ENCODE data around the gene ZNF423.

The ZNF423 gene

DNA sequence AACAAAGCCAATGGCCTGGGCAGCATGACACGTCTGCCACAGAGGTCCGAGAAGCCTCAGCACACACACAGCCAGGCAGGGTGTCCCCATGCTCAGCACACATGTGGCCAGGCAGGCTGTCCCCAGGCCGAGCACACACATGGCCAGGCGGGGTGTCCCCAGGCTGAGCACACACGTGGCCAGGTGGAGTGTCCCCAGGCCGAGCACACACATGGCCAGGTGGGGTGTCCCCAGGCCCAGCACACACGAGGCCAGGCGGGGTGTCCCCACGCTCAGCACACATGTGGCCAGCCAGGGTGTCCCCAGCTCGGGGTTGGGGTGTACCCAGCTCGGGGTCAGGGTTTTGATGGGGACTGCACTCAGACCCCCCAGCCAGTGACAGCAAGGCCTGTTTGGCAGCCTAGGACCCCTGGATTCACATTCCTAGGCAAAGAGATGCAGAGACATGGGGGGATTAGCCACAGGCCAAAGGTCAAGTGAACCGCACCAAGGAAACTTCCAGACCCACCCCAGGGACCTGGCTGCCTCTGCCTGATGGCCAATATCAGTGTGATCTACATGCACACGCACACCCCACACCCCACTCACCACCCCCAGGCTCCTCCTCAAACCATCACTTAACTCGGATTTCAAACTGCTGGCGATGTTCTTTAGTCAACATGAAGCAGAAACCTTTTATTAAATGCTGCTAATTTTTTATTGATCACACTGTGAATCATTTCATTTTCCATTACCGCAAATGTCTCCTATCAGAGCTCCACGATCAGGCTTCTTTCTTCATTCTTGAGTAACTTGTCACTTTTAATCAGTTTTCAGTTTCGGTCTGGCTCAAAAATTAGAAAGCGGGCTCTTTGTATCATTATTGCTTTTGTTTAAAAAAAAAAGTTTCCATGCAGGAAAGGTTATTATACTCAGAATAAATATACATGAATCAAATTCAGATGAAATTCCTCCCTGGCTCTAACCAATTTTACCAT lies 111.4 kb downstream of the ZNF423 start:
- DNase-seq (ENCODE audit: insufficient read length, low spot score) (no peak), FAIRE-seq (no peak)
- no peak for TF ChIP-seq POLR2AphosphoS5 (IDR thresholded peaks at IDR 0.05; ENCODE audit: low read depth, low read length)
- TF ChIP-seq TAF1 (IDR thresholded peaks at IDR 0.05; ENCODE audit: low read depth, low read length), result no peak
- no peak for TF ChIP-seq SPI1 (IDR thresholded peaks at IDR 0.05; ENCODE audit: low read depth, low read length)
- TF ChIP-seq PAX5 (IDR thresholded peaks at IDR 0.05; ENCODE audit: insufficient read depth, low read length, severe bottlenecking), result no peak
- TF ChIP-seq POLR2A (IDR thresholded peaks at IDR 0.05; ENCODE audit: low read depth, low read length), result no peak
- no peak for TF ChIP-seq POU2F2 (IDR thresholded peaks at IDR 0.05; ENCODE audit: low read depth, low read length)

DNA sequence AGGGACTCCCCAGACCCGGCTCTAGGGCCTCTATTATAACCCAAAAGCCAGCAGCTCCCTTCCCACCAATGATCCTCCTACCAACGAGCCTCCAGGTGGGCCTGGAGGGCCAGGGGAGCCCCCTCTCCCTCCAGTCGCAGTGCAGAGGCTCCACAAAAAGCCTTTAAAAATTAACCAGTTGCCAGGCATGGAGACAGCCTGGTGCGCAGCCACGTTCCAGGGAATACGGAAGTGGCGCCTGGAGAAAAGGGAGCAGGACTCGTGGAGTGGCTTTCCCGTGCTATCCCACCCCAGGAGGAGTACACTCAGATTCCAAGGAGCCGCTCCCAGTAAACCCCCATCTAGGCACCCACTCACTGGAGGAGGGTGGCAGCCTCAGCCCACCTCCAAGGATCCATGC lies 112.3 kb downstream of the ZNF423 start:
- no peak for TF ChIP-seq POLR2AphosphoS5 (IDR thresholded peaks at IDR 0.05; ENCODE audit: low read depth, low read length)
- no peak for TF ChIP-seq TAF1 (IDR thresholded peaks at IDR 0.05; ENCODE audit: low read depth, low read length)
- no peak for TF ChIP-seq POLR2A (IDR thresholded peaks at IDR 0.05; ENCODE audit: low read depth, low read length)
- no peak for TF ChIP-seq POU2F2 (IDR thresholded peaks at IDR 0.05; ENCODE audit: low read depth, low read length)
- no peak for TF ChIP-seq SPI1 (IDR thresholded peaks at IDR 0.05; ENCODE audit: low read depth, low read length)
- no peak for FAIRE-seq

DNA sequence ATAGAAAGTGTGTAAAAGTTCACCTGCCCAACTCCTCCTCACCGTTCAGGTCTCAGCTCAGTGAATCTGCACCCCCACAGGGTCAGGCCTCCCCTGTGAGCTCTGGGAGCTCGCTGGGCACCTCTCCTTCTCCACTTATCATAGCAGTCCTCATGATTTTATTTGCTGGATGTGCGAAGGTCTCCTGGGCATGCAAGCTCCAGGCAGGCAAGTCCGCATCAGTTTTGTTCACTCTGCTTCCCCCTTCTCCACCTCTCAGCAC lies 112.8 kb downstream of the ZNF423 start:
- no peak for FAIRE-seq
- no peak for DNase-seq (ENCODE audit: insufficient read length, low spot score)
- TF ChIP-seq SPI1 (IDR thresholded peaks at IDR 0.05; ENCODE audit: low read depth, low read length), result no peak
- TF ChIP-seq PAX5 (IDR thresholded peaks at IDR 0.05; ENCODE audit: insufficient read depth, low read length, severe bottlenecking), result no peak
- no peak for TF ChIP-seq POLR2A (IDR thresholded peaks at IDR 0.05; ENCODE audit: low read depth, low read length)

More for the DNA sequence above, 112.3 kb downstream of the ZNF423 start:
- no peak for DNase-seq (ENCODE audit: insufficient read length, low spot score)

DNA sequence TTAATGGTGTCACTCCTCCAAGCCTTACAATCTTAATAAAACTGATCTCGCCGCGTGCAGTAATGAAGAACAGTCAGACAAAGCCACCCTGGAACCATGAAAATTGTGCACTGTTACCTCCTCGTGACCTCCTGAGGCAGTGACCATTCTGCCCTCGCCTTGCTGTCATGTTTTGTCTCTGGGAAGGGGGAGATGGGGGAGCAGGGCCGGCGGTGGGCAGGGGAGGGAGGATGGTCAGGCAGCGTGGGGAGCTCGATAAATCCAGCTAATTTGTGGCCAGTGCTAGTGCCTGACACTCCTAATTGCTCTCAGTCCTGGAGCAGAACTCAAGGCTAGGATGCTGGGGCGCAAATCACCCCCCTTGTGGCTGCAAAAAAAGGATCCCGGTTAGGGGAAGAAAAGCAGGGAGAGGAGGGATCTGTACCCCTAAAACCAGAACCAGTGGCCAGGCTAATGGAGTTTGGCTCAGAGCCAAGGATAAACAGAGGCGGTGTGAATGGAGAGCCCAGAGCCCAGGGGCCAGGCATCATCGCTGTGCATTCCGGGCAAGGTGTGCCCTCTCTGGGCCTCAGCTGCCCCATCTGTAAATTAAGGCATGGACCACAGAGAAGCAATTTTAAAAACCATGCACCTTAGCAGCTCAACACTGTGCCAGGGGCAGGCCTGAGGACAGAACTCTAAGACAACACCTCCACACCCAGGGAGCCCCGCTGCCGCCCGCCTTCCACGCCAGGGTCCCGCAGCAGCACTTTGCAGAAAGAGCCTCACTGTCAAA lies 113.3 kb downstream of the ZNF423 start:
- DNase-seq (ENCODE audit: insufficient read length, low spot score), result no peak
- no peak for FAIRE-seq
- no peak for TF ChIP-seq PAX5 (IDR thresholded peaks at IDR 0.05; ENCODE audit: insufficient read depth, low read length, severe bottlenecking)
- TF ChIP-seq POLR2AphosphoS5 (IDR thresholded peaks at IDR 0.05; ENCODE audit: low read depth, low read length), result no peak
- no peak for TF ChIP-seq TAF1 (IDR thresholded peaks at IDR 0.05; ENCODE audit: low read depth, low read length)
- TF ChIP-seq SPI1 (IDR thresholded peaks at IDR 0.05; ENCODE audit: low read depth, low read length), result no peak
- no peak for TF ChIP-seq POLR2A (IDR thresholded peaks at IDR 0.05; ENCODE audit: low read depth, low read length)
- TF ChIP-seq POU2F2 (IDR thresholded peaks at IDR 0.05; ENCODE audit: low read depth, low read length), result no peak

DNA sequence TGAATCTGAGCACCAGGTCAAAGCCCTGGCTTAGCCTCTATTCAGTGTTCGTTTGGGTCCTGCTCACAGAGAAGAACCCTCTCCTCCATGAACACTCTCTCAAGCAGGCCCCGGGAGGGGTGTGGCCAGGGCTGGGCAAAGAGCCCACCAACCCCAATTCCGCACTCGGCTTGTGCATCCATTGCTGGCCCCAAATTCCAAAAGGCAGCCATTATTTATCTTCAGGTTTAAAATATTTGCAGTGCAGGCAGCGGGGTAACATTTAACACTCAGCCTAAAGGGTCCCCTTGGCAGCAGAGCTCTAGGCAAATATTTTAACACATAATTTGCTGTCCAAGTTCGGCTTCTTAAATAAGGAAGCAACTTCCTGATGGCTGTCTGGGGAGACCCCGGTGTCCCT lies 115.7 kb downstream of the ZNF423 start:
- DNase-seq (ENCODE audit: insufficient read length, low spot score), result no peak
- no peak for FAIRE-seq
- TF ChIP-seq POU2F2 (IDR thresholded peaks at IDR 0.05; ENCODE audit: low read depth, low read length) (no peak), PAX5 (IDR thresholded peaks at IDR 0.05; ENCODE audit: insufficient read depth, low read length, severe bottlenecking) (no peak), SPI1 (IDR thresholded peaks at IDR 0.05; ENCODE audit: low read depth, low read length) (no peak), TAF1 (IDR thresholded peaks at IDR 0.05; ENCODE audit: low read depth, low read length) (no peak), POLR2AphosphoS5 (IDR thresholded peaks at IDR 0.05; ENCODE audit: low read depth, low read length) (no peak), POLR2A (IDR thresholded peaks at IDR 0.05; ENCODE audit: low read depth, low read length) (no peak)

DNA sequence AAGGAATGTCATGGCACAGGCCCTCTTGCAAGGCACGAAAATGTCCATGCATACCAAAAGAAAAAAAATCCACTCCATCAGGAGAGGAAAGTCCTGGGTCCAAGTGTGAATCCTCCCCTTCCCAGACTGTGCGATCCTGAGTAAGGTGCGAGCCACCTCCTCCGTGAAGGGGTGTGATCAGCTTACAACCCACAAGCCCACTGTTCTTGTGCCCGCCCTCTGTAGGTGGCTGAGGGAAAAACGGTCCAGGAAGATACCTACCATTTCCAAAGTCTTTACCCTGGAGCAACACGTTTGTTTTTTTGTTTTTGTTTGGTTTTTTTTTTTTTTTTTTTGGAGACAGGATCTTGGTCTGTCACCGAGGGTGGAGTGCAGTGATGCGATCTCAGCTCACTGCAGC lies 116.5 kb downstream of the ZNF423 start:
- no peak for DNase-seq (ENCODE audit: insufficient read length, low spot score)
- TF ChIP-seq TAF1 (IDR thresholded peaks at IDR 0.05; ENCODE audit: low read depth, low read length), result no peak
- TF ChIP-seq POLR2AphosphoS5 (IDR thresholded peaks at IDR 0.05; ENCODE audit: low read depth, low read length), result no peak
- no peak for TF ChIP-seq POLR2A (IDR thresholded peaks at IDR 0.05; ENCODE audit: low read depth, low read length)
- no peak for TF ChIP-seq SPI1 (IDR thresholded peaks at IDR 0.05; ENCODE audit: low read depth, low read length)
- no peak for TF ChIP-seq PAX5 (IDR thresholded peaks at IDR 0.05; ENCODE audit: insufficient read depth, low read length, severe bottlenecking)
- no peak for TF ChIP-seq POU2F2 (IDR thresholded peaks at IDR 0.05; ENCODE audit: low read depth, low read length)
- FAIRE-seq, result no peak

DNA sequence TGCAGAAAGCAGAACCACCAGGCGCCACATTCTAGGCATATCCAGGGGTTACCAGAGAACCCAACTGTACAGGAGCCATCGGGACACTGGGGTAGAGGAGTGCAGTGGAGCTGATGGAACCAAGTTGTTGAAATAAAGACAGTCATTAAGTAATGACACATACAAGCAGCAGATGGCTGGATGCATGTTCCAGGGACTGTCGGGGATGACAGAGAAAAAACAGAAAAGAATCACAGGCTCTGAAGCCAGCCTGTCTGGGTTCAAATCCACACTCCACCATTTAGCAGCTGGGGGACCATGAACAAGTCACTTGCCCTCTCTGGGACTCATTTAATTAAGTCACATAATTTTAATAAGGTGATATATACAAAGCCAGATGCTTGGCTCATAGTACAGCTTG lies 117.1 kb downstream of the ZNF423 start:
- no peak for TF ChIP-seq SPI1 (IDR thresholded peaks at IDR 0.05; ENCODE audit: low read depth, low read length)
- TF ChIP-seq TAF1 (IDR thresholded peaks at IDR 0.05; ENCODE audit: low read depth, low read length), result no peak
- TF ChIP-seq PAX5 (IDR thresholded peaks at IDR 0.05; ENCODE audit: insufficient read depth, low read length, severe bottlenecking), result no peak
- no peak for TF ChIP-seq POLR2A (IDR thresholded peaks at IDR 0.05; ENCODE audit: low read depth, low read length)
- no peak for TF ChIP-seq POU2F2 (IDR thresholded peaks at IDR 0.05; ENCODE audit: low read depth, low read length)
- no peak for TF ChIP-seq POLR2AphosphoS5 (IDR thresholded peaks at IDR 0.05; ENCODE audit: low read depth, low read length)
- DNase-seq (ENCODE audit: insufficient read length, low spot score), result no peak
- no peak for FAIRE-seq

DNA sequence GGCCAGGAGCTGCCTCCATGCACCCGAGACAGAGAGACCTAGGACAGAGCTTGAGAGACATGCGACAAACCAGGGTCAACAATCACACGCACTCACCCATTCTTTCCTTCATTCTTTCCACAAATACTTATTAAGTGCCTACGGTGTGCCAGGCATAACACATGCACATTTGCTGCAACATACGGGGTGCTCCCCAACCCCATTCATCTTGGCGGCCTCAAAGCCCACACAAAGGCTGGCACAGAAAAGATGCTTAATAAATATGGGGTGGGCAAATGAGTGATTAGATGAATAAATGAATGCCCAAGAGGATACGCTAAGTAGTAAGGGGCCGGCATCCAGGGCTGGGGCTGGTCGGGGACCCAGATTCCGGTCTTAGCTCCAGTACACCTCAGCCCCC lies 117.9 kb downstream of the ZNF423 start:
- no peak for DNase-seq (ENCODE audit: insufficient read length, low spot score)
- TF ChIP-seq SPI1 (IDR thresholded peaks at IDR 0.05; ENCODE audit: low read depth, low read length) (no peak), POLR2AphosphoS5 (IDR thresholded peaks at IDR 0.05; ENCODE audit: low read depth, low read length) (no peak)
- no peak for FAIRE-seq

DNA sequence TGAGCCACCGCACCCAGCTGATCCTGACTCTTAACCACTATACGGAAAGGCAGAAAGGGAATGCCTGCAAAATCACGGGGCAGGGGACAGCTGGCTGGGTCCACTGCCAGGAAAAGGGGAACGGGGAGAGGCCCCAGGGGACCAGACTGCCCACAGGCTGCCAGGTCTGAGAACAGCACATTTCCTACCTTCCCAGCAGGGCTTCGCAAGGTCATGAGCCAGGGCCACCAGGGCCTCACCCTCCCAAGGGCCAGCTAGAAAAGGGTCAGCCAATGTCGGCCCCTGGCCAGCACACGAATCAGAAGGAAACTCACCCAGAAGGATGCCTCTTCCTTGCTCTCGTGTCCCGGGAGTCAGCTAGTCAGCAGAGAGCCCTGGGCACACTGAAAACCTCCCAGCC lies 118.4 kb downstream of the ZNF423 start:
- FAIRE-seq, result no peak

DNA sequence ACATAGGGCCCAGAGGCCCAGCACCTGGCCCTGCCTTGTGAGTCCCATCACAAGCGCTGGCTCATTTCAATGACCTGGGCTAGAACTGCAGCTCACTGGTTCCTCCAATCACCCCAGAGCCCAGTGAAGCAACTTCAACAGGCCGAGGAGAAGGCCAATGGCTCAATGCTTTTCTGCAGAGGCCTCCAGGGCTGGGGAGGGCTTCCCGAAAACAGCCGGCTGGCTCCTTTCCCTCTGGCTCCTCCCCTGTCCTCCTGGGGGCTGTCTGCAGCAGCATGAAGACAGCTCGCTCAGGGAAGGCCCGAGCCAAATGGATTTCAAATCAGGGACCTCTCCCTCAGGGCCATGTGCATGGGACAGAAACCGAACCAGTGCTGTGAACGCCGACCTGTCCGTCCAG lies 121.6 kb downstream of the ZNF423 start:
- no peak for TF ChIP-seq POU2F2 (IDR thresholded peaks at IDR 0.05; ENCODE audit: low read depth, low read length)
- TF ChIP-seq TAF1 (IDR thresholded peaks at IDR 0.05; ENCODE audit: low read depth, low read length), result no peak
- no peak for TF ChIP-seq POLR2AphosphoS5 (IDR thresholded peaks at IDR 0.05; ENCODE audit: low read depth, low read length)
- no peak for TF ChIP-seq POLR2A (IDR thresholded peaks at IDR 0.05; ENCODE audit: low read depth, low read length)
- TF ChIP-seq PAX5 (IDR thresholded peaks at IDR 0.05; ENCODE audit: insufficient read depth, low read length, severe bottlenecking), result no peak
- no peak for TF ChIP-seq SPI1 (IDR thresholded peaks at IDR 0.05; ENCODE audit: low read depth, low read length)
- FAIRE-seq, result no peak

More for the DNA sequence above, 118.4 kb downstream of the ZNF423 start:
- TF ChIP-seq TAF1 (IDR thresholded peaks at IDR 0.05; ENCODE audit: low read depth, low read length), result no peak
- TF ChIP-seq POLR2AphosphoS5 (IDR thresholded peaks at IDR 0.05; ENCODE audit: low read depth, low read length), result no peak
- DNase-seq (ENCODE audit: insufficient read length, low spot score), result no peak

More for the DNA sequence above, 121.6 kb downstream of the ZNF423 start:
- DNase-seq (ENCODE audit: insufficient read length, low spot score), result no peak

Measured in GM12891 (cell line).